ENCODE results near the gene RIMBP2. TPM values are rescaled to one million over a fixed set of nuclear protein-coding genes. Genes with fewer than 3 reads are reported as not detected.
A peak's percentile ranks its signal among the peaks of the same experiment; 100 is the strongest.

The RIMBP2 gene
- polyA plus RNA-seq, 1 of the 3 experiments (the other 2 are of a cell fraction): 0.90 TPM

DNA sequence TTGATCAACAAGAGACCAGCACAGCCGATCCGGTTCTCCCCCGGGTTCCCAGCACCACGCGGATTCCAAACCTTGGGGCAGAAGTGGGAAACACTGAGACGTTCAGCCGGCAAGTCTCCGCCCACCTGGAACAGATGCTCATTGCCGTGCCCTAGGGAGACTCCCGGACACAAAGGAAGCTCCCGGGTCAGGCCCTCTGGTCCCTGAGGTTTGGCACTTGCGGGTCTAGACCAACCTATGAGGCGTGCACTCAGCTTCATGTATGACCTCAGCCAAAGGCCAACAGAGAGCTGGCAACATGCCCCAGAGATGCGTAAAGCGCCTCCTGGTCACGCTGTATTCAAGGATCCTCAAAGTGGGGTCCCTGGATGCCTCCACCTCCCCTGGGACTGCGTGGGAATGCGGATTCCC is 2.5 kb downstream of the RIMBP2 start:
- Histone ChIP-seq H3K27me3 (ENCODE audit: insufficient read depth) (no peaks in the 10 kb centered on the region), H3K4me2 (no peak overlapping the region), H4K20me1 (ENCODE audit: insufficient read depth) (no peaks in the 10 kb centered on the region), H3F3A (replicated peaks; ENCODE audit: insufficient read depth) (no peaks in the 10 kb centered on the region), H3K27ac (ENCODE audit: low read depth in 2 of 2, low read length in 1 of 2) (peak overlapping the region in 1 of 2 experiments; percentile 84; a peak in 2 of 4 replicates), H3K79me2 (ENCODE audit: insufficient read depth) (no peaks in the 10 kb centered on the region), H3K4me1 (ENCODE audit: control insufficient read depth in 1 of 2, insufficient read depth in 2 of 2, low read depth in 1 of 2, low read length in 1 of 2) (peaks cover 0 to 41% of the 10 kb centered on the region in 2 experiments; a peak in 1 of 4 replicates), H3K9me3 (no peaks in the 10 kb centered on the region), H2AFZ (ENCODE audit: low read depth) (no peak overlapping the region), H3K9ac (no peak overlapping the region), H3K4me3 (ENCODE audit: low read depth in 2 of 2, low read length in 1 of 2) (peak overlapping the region in 1 of 2 experiments; percentile 60; a peak in 1 of 4 replicates), H3K36me3 (replicated peaks in 1 of 2; ENCODE audit: control insufficient read depth in 1 of 2, insufficient read depth in 2 of 2, low read length in 1 of 2) (no peaks in the 10 kb centered on the region), H3K9me2 (no peaks in the 10 kb centered on the region)
- ChIA-PET POLR2A (interaction anchor here (1.4 to 2.0 kb wide), 2 partner anchors 9 to 80 kb away, joined by 8 to 10 read pairs; no protein-coding TSS in a partner anchor), CTCF (interaction anchor here (0.7 to 4.1 kb wide), 4 partner anchors 9 to 240 kb away, joined by 3 to 33 read pairs (median 4); no protein-coding TSS in a partner anchor)
- 38% methylated on average over 10 of the region's 18 CpGs for WGBS (ENCODE audit: low lambda C conversion rate)
- TF ChIP-seq MEF2A (IDR thresholded peaks at IDR 0.05; ENCODE audit: borderline replicate concordance, low read depth): no peak
- no peak for TF ChIP-seq FOXM1 (IDR thresholded peaks at IDR 0.05; ENCODE audit: low read depth)
- no peak for TF ChIP-seq TCF12 (IDR thresholded peaks at IDR 0.05)
- TF ChIP-seq, protein P1, sequence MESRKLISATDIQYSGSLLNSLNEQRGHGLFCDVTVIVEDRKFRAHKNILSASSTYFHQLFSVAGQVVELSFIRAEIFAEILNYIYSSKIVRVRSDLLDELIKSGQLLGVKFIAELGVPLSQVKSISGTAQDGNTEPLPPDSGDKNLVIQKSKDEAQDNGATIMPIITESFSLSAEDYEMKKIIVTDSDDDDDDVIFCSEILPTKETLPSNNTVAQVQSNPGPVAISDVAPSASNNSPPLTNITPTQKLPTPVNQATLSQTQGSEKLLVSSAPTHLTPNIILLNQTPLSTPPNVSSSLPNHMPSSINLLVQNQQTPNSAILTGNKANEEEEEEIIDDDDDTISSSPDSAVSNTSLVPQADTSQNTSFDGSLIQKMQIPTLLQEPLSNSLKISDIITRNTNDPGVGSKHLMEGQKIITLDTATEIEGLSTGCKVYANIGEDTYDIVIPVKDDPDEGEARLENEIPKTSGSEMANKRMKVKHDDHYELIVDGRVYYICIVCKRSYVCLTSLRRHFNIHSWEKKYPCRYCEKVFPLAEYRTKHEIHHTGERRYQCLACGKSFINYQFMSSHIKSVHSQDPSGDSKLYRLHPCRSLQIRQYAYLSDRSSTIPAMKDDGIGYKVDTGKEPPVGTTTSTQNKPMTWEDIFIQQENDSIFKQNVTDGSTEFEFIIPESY (IDR thresholded peaks at IDR 0.05; ENCODE audit: borderline replicate concordance, low read depth): no peak
- TF ChIP-seq USF1 (IDR thresholded peaks at IDR 0.05; ENCODE audit: borderline replicate concordance, low read depth): no peak
- no peak for TF ChIP-seq FOSL2 (IDR thresholded peaks at IDR 0.05; ENCODE audit: borderline replicate concordance, low read depth)
- TF ChIP-seq JUND (IDR thresholded peaks at IDR 0.05): no peak
- no peak for TF ChIP-seq RFX5 (IDR thresholded peaks at IDR 0.05; ENCODE audit: low read length)
- TF ChIP-seq RXRA (IDR thresholded peaks at IDR 0.05; ENCODE audit: borderline replicate concordance, low read depth): no peak
- TF ChIP-seq, protein P2, sequence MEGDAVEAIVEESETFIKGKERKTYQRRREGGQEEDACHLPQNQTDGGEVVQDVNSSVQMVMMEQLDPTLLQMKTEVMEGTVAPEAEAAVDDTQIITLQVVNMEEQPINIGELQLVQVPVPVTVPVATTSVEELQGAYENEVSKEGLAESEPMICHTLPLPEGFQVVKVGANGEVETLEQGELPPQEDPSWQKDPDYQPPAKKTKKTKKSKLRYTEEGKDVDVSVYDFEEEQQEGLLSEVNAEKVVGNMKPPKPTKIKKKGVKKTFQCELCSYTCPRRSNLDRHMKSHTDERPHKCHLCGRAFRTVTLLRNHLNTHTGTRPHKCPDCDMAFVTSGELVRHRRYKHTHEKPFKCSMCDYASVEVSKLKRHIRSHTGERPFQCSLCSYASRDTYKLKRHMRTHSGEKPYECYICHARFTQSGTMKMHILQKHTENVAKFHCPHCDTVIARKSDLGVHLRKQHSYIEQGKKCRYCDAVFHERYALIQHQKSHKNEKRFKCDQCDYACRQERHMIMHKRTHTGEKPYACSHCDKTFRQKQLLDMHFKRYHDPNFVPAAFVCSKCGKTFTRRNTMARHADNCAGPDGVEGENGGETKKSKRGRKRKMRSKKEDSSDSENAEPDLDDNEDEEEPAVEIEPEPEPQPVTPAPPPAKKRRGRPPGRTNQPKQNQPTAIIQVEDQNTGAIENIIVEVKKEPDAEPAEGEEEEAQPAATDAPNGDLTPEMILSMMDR (IDR thresholded peaks at IDR 0.05): no peak
- no peak for TF ChIP-seq GABPA (IDR thresholded peaks at IDR 0.05; ENCODE audit: low read depth)
- TF ChIP-seq TEAD4 (IDR thresholded peaks at IDR 0.05; ENCODE audit: borderline replicate concordance, insufficient read depth): no peak
- TF ChIP-seq, protein P3, sequence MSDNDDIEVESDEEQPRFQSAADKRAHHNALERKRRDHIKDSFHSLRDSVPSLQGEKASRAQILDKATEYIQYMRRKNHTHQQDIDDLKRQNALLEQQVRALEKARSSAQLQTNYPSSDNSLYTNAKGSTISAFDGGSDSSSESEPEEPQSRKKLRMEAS (IDR thresholded peaks at IDR 0.05; ENCODE audit: low read depth): no peak
- no peak for TF ChIP-seq ELF1 (IDR thresholded peaks at IDR 0.05)
- no peak for TF ChIP-seq MXI1 (IDR thresholded peaks at IDR 0.05; ENCODE audit: low read depth, low read length)
- TF ChIP-seq NFIC (IDR thresholded peaks at IDR 0.05; ENCODE audit: borderline replicate concordance): no peak
- TF ChIP-seq EZH2phosphoT487 (IDR thresholded peaks at IDR 0.05; ENCODE audit: borderline replicate concordance, low read depth): no peak
- TF ChIP-seq, protein P4, sequence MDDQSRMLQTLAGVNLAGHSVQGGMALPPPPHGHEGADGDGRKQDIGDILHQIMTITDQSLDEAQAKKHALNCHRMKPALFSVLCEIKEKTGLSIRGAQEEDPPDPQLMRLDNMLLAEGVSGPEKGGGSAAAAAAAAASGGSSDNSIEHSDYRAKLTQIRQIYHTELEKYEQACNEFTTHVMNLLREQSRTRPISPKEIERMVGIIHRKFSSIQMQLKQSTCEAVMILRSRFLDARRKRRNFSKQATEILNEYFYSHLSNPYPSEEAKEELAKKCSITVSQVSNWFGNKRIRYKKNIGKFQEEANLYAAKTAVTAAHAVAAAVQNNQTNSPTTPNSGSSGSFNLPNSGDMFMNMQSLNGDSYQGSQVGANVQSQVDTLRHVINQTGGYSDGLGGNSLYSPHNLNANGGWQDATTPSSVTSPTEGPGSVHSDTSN (IDR thresholded peaks at IDR 0.05): no peak
- peak; percentile 51 for DNase-seq

Measured in SK-N-SH (cell line).